ENCODE results near the gene ACOX3. TPM values are rescaled to one million over a fixed set of nuclear protein-coding genes. Genes with fewer than 3 reads are reported as not detected.
A peak's percentile ranks its signal among the peaks of the same experiment; 100 is the strongest.
"Not testable (repeated sequence)": the region's sequence is repeated elsewhere in the genome, so short reads cannot be mapped to it uniquely, and the experiment has no call there.

ACOX3 gene
- total RNA-seq, 6 experiments from 2014 or later: 18.6 to 23.2 (median 19.9) TPM

GRCh38 chr4:8342651-8343261 is 97.8 kb downstream of the ACOX3 start:
- Mint-ChIP-seq H3K27me3 (ENCODE audit: insufficient read depth) (peaks cover 7% of the 10 kb centered on the region), H3K9me3 (no peaks in the 10 kb centered on the region), H3K36me3 (ENCODE audit: low read depth) (no peaks in the 10 kb centered on the region), H3K27ac (no peak overlapping the region), H3K4me3 (no peak overlapping the region; the same call in 1 of the 2 replicates), H3K4me1 (ENCODE audit: low read depth) (no peaks in the 10 kb centered on the region; the same call in 1 of the 2 replicates)
- TF ChIP-seq, protein P1, sequence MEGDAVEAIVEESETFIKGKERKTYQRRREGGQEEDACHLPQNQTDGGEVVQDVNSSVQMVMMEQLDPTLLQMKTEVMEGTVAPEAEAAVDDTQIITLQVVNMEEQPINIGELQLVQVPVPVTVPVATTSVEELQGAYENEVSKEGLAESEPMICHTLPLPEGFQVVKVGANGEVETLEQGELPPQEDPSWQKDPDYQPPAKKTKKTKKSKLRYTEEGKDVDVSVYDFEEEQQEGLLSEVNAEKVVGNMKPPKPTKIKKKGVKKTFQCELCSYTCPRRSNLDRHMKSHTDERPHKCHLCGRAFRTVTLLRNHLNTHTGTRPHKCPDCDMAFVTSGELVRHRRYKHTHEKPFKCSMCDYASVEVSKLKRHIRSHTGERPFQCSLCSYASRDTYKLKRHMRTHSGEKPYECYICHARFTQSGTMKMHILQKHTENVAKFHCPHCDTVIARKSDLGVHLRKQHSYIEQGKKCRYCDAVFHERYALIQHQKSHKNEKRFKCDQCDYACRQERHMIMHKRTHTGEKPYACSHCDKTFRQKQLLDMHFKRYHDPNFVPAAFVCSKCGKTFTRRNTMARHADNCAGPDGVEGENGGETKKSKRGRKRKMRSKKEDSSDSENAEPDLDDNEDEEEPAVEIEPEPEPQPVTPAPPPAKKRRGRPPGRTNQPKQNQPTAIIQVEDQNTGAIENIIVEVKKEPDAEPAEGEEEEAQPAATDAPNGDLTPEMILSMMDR (IDR thresholded peaks at IDR 0.05): peak; percentile 35; the same call in 1 of the 2 replicates
- DNase-seq: no peak

DNA sequence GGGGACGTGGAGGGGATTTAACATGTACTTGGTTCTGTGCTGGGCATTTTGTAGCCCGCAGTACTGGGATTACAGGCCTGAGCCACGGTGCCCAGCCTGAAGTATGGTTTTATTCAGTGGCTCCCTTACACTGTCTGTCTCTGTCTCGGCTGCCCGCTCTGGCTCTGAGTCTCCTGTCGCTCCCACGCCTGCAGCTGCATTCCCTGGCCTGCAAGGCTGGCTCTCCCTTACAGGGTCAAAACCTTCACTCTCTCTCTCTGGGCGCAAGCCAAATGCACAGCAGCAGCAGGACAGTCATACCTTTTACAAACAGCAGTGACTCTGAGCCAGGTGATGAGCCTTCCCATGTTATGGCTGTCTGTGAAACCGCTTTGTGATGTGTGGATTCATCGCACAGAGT is 98.8 kb downstream of the ACOX3 start:
- TF ChIP-seq, protein P1 (IDR thresholded peaks at IDR 0.05): no peak
- no peak overlapping the region for H3K4me3 Mint-ChIP-seq
- DNase-seq: no peak
- peaks cover 5% of the 10 kb centered on the region for H3K27me3 Mint-ChIP-seq (ENCODE audit: insufficient read depth)
- H3K36me3 Mint-ChIP-seq (ENCODE audit: low read depth): no peaks in the 10 kb centered on the region
- H3K27ac Mint-ChIP-seq: no peak overlapping the region
- no peaks in the 10 kb centered on the region for H3K9me3 Mint-ChIP-seq
- H3K4me1 Mint-ChIP-seq (ENCODE audit: low read depth): peaks cover 4% of the 10 kb centered on the region

DNA sequence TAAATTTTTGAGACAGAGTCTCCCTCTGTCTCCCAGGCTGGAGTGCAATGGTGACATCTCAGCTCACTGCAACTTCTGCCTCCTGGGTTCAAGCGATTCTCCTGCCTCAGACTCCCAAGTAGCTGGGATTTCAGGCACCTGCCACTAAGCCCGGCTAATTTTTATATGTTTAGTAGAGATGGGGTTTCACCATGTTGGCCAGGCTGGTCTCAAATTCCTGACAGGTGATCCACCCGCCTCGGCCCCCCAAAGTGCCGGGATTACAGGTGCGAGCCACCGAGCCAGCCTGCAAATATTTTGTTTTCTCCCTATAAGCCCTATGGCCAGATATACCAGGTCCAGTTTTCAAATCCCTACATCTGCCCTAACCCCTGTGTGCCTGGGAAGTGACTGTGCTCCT is 99.2 kb downstream of the ACOX3 start:
- not testable (repeated sequence) for H3K27me3 Mint-ChIP-seq (ENCODE audit: insufficient read depth); H3K36me3 Mint-ChIP-seq (ENCODE audit: low read depth); H3K4me1 Mint-ChIP-seq (ENCODE audit: low read depth); DNase-seq; H3K4me3 Mint-ChIP-seq; H3K9me3 Mint-ChIP-seq; H3K27ac Mint-ChIP-seq

- Mint-ChIP-seq H3K27me3 (ENCODE audit: insufficient read depth) (peaks cover 5% of the 10 kb centered on the region), H3K9me3 (peaks cover 8% of the 10 kb centered on the region), H3K27ac (no peak overlapping the region), H3K4me1 (ENCODE audit: low read depth) (peaks cover 13% of the 10 kb centered on the region), H3K4me3 (no peak overlapping the region), H3K36me3 (ENCODE audit: low read depth) (peaks cover 3% of the 10 kb centered on the region)
- TF ChIP-seq, protein P1 (IDR thresholded peaks at IDR 0.05): no peak
- DNase-seq: no peak
These were observed 99.7 kb downstream of the ACOX3 start for GRCh38 chr4:8340781-8341241.

DNA sequence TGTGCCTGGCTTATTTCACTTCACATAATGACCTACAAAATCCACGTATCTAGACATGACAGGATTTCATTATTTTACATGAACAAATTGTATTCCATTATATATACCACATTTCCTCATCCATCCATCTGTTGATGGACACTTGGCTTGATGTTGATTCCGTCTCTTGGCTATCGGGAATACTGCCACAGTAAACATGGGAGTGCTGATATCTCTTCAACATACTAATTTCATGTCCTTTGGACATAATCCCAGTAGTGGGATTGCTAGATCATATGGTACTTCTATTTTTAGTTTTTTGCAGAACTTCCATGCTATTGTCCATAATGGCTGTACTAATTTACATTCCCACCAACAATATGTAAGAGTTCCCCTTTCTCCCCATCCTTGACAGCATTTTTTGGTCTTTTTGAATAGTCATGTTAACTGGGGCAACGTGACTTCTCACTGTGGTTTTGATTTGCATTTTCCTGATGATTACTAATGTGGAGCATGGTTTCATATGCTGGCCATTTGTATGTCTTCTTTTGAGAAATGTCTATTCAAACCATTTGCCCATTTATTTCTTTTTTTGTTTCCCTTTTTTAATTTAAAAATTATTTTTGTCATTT is 102.1 kb downstream of the ACOX3 start:
- Mint-ChIP-seq H3K36me3 (ENCODE audit: low read depth) (peaks cover 6% of the 10 kb centered on the region), H3K27me3 (ENCODE audit: insufficient read depth) (peaks cover 9% of the 10 kb centered on the region), H3K4me3 (no peak overlapping the region), H3K4me1 (ENCODE audit: low read depth) (peaks cover 14% of the 10 kb centered on the region), H3K9me3 (peaks cover 17% of the 10 kb centered on the region), H3K27ac (no peak overlapping the region)
- no peak for DNase-seq
- TF ChIP-seq, protein P1 (IDR thresholded peaks at IDR 0.05): no peak

GRCh38 chr4:8336412-8337075 is 104.0 kb downstream of the ACOX3 start:
- Mint-ChIP-seq H3K4me3 (no peak overlapping the region), H3K27me3 (ENCODE audit: insufficient read depth) (peaks cover 7% of the 10 kb centered on the region), H3K9me3 (peaks cover 25% of the 10 kb centered on the region), H3K27ac (no peak overlapping the region), H3K36me3 (ENCODE audit: low read depth) (peaks cover 6% of the 10 kb centered on the region), H3K4me1 (ENCODE audit: low read depth) (peaks cover 14% of the 10 kb centered on the region)
- TF ChIP-seq, protein P1 (IDR thresholded peaks at IDR 0.05): no peak
- DNase-seq: peak; percentile 43

All from HFFc6 (cell line).